GM19025 (cell line): Measurements from ENCODE around the gene RERE.

Source experiments
- ATAC-seq: cut with Tn5 transposase; IDR thresholded peaks from one replicate; pipeline ENCODE4 v1.9.1; 2021; ENCODE audit warnings: mild to moderate bottlenecking, low read depth, moderate library complexity; ENCODE audit not compliant: unreplicated experiment

The RERE gene

DNA sequence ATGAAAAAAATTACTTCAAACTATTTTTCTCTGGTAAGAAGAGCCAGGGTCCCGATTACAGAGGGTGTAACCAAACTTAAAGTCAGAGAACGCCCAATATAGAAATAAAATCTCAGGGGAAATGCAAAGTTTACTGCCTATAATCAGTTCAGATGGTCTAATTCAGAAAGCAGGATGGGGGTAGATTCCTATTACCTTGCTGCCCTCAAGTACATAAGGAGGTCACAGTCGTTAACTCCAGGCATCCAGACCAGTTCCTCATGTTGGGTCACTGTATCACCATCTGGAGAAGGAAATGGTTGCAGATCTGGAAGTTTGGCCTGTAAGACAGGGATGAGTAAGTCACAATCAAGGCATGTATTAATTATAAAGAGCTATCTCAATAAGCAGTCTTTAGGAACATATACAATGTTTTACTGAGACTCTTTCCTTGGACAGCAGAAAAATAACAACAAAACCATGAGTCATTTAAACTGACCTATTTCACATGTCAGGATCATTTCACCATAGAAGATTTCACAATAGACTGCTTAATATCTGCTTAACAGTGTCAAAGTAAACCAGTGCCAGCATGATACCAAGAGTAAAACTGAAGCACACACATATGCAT is 320.1 kb downstream of the RERE start:
- ATAC-seq, result no peak

DNA sequence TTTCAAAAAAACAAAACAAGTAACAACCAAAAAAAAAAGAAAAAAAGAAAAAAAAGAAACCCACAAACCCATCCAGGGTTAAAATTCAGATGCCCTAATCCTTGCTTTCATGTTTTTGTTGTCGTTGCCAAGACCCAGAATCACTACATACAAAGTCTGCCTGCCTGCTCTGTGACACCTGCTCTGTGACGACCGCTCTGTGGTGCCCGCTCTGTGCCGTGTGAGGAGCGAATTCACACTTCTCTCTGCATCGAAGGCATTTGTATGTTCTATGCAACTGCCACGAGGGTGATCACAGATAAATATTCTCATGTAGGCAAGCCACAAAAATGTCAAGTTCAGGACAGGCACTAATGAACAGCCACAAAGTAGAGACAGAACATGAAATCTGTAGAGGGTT is 321.0 kb downstream of the RERE start:
- no peak for ATAC-seq

- no peak for ATAC-seq
Measured at GRCh38 chr1:8495928-8496401, 321.5 kb downstream of the RERE start.

GRCh38 chr1:8494681-8495080 is 322.8 kb downstream of the RERE start:
- ATAC-seq, result no peak

- ATAC-seq, result no peak
Measured at GRCh38 chr1:8493916-8494540, 323.4 kb downstream of the RERE start.

DNA sequence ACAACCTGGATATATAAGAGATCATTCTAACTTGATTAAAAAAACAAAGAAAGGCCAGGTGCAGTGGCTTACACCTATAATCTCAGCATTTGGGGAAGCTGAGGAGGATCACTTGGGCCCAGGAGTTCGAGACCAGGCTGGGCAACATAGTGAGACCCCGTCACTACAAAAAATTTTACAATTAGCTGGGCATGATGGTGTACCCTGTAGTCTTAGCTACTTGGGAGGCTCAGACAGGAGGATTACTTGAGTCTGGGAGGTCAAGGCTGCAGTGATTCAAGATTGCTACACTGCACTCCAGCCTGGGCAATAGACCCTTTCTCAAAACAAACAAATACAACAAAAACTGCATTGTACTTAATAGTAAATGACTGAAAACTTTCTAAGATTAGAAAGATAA is 330.2 kb downstream of the RERE start:
- no peak for ATAC-seq

DNA sequence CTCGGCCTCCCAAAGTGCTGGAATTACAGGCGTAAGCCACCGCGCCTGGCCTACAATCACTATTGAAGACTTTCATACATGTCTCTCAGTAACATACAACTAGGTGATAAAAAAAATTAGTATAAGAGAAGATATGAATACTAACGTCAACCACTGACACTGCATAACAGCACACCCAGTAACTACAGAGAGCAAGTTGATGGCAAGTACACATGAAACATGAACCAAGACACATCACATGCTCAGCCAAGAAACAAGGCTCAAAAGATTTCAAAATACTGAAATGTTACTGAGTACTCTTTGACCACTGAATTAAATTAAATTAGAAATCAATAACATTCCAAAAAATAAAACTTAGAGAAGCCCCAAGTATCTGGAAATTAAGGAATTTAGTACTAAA is 331.4 kb downstream of the RERE start:
- ATAC-seq, result no peak

DNA sequence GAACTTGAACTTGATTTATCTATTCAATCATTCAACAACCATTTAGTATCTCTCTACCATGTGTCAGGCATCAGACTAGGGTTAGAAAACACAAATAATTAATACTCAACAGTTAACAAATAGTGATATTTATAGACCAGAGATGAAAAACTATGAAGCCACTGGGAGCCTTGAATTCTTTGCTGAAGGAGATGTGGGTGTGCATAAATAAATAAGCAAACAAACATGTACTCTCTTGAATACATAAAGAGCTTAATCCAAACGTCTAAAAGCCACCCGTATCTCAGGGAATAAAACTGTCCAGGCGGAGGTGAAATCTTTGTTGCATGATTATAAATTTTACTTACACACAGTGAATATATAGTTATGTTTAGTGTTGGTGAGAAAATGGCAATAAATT is 333.9 kb downstream of the RERE start:
- no peak for ATAC-seq

DNA sequence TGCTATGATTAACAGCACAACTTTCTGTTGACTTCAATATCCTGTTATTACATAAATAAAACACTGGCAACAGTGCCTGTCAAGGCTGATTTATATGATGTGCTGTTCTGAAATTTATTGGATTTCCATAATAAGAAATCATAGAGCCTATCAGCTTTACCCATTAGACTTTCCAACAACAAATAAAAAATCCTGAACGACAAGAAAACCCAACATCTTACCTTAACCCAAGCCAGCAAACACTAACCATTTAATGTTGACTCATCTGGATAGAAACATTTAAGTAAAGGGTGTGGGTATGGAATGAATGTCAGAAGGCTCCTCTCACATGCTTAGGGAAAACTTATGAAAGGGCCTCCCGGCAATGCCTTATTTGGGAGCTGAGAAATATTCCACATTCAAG is 334.5 kb downstream of the RERE start:
- ATAC-seq, result no peak

- no peak for ATAC-seq
Measured at GRCh38 chr1:8481650-8482380, 335.6 kb downstream of the RERE start.

DNA sequence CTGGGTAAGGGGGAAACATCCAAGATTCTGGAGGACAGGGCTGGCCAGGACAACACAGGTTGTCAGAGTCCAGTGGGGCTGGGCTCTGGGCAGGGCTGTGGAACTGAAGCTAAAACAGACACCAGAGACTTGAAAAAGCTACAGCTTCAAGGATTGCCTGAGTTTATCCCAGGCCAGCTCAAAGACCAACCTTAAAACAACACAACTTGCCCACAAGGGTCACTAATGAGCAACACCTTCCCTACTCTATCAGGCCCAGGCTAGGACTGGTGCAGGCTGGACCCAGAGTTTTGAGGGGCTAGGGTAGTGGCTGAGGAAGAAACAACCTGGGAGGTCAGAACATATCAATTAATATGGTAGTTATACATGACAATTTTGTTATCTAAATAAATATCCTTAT is 338.9 kb downstream of the RERE start:
- no peak for ATAC-seq

- ATAC-seq, result no peak
Measured at GRCh38 chr1:8477983-8478362, 339.5 kb downstream of the RERE start.

DNA sequence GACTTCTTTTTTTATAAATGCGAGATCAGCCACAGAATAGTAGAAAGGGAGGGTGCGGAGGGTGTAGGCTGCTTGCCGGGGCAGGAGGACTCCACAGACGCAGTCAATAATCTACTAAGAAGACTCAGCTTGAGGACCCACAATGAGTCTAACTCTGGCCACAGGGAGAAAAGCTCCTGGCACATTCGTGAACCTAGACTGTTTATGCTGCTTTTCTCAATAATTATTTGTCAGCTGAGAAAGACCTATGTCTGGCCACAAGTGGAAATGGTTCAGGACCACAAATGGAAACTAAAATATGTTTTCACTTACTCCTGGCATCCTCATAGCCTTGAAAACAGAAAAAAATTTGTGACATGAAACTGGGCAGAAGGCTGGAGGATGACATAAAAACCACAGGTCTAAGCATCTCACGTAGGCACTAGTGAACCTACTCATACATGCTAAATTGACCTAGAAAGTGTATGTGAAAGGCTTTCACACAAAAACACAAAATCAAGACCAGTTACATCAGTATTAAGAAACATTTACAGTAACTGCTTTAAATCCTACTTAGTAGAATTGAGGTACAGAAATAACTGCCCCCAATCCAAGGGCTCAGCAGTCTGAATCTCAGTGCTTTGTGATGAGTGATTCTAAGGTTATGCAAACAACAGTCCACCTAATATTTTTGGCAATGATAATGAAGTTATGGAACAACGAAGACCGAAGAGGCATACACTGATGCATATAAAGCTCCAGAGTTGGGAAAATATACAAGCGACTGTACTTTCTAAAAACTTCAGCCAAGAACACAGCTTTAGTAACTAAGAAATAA is 340.1 kb downstream of the RERE start:
- peak; percentile 72 for ATAC-seq

DNA sequence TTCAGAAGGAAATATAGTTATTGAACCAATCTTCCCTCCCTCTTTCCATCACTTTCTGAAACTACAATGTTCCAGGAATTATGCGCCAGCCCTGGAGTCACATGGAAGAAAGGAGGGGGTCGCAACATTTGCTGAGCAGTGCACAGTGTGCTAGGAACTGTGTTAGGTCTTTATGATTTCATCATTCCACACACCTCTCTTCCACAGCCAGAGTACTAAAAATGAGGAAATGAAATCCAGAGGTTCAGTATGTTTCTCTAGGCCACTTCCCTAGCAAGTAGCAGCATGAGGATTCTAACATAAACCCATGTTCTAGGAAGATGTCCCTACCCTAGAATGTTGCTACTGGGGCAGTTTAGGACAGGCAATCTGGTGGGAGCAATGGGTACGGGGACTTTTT is 341.4 kb downstream of the RERE start:
- ATAC-seq, result no peak

DNA sequence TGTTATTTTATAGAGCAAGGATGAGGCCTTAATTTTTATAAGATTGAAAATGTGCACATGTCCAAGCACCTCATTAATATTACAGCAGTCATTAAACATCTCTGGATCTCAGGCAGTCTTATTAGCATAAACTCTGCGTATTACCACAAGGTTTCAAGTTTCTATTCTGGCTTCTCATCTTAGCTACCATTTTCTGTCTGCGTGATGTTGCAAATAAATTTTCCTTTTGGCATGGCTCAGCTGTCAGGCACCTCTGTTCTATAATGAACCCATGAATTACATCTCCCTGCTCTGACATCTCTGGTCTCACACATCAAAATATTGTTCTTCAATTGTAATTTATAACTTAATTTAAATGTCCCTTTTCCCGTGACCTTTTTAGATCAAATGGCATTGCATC is 343.1 kb downstream of the RERE start:
- ATAC-seq, result no peak

DNA sequence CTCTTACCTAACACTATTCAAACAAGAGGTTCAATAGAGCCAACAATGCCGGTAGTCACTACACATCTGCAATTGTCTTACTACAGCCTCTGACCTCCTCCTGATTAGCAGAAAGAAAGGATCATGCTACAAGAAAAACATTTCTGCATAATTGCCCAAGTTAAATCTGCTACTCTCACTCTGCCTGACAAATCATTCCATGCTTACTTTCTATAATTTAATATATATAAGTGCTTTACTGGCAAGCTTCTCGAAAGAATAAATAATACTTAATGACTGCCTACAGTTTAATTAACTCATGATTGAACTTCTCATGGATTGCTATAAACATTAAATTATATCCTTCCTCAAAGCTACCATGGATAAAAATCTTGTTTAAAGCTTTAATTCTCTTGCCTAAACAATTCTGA is 343.5 kb downstream of the RERE start:
- ATAC-seq, result no peak

- no peak for ATAC-seq
Measured at GRCh38 chr1:8473121-8473875, 344.1 kb downstream of the RERE start.

- ATAC-seq, result no peak
Measured at GRCh38 chr1:8472668-8473067, 344.8 kb downstream of the RERE start.

- ATAC-seq, result no peak
Measured at GRCh38 chr1:8471451-8471850, 346.0 kb downstream of the RERE start.

- no peak for ATAC-seq
Measured at GRCh38 chr1:8468751-8469150, 348.7 kb downstream of the RERE start.
